Activated CD4-positive, CD25-positive, alpha-beta regulatory T cell treated with anti-CD3 and anti-CD28 coated beads, Interleukin-2, amount 50 U/mL, for 72 hours (primary cell): ENCODE data around the gene CEP131.

Experiments used
- DNase-seq: peaks from one replicate; pipeline ENCODE4 v3.0.0; 2021

The CEP131 gene

DNA sequence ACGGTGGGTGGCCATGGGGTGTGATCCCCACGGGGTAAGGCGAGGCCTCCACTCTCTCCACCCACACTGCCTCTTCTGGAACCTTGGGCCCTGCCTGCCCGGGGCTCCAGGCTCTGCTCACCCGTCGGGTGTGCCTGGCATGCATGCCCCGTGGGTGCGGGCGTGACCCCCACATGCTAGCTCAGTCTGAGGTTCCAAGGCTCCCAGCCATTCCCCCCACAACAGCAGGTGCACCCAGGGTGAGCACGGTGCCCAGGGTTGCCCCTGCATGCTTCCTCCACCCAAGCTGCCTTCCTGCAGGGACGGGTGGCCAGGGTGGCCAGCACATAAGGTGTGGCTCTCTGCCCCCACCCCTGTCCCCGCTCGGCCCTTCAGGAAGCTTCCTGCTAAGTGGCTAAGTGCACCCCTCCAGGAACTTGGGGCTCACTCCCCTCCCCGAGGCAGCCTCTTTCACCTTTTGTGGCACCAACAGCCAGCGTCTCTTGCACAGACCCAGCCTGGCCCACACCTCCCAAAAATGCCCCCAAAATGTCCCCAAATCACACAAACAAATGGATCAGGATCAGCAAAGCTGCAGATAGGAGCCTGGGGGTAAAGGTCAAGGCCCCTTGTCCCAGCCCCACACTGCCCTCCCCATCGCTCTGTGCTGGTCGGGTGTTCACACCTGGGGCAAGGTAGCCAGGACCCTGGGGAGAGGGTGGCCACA is 78.9 kb downstream of the CEP131 start:
- DNase-seq = no peak

DNA sequence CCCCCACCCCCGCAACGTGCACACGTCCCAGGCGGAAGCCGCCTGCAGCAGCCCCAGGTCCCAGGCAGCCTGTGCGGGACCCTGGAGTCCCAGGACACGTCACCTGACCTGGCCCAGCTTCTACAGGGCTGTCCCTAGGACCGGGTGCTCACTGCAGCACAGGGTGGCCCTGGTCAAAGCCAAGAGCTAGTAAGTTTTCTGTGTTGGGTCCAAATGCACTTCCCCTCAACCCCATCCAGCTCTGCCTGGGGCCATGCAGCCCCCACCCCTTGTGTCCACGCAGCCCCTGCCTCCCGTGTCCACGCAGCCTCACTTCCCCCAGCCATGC is 79.6 kb downstream of the CEP131 start:
- no peak for DNase-seq

DNA sequence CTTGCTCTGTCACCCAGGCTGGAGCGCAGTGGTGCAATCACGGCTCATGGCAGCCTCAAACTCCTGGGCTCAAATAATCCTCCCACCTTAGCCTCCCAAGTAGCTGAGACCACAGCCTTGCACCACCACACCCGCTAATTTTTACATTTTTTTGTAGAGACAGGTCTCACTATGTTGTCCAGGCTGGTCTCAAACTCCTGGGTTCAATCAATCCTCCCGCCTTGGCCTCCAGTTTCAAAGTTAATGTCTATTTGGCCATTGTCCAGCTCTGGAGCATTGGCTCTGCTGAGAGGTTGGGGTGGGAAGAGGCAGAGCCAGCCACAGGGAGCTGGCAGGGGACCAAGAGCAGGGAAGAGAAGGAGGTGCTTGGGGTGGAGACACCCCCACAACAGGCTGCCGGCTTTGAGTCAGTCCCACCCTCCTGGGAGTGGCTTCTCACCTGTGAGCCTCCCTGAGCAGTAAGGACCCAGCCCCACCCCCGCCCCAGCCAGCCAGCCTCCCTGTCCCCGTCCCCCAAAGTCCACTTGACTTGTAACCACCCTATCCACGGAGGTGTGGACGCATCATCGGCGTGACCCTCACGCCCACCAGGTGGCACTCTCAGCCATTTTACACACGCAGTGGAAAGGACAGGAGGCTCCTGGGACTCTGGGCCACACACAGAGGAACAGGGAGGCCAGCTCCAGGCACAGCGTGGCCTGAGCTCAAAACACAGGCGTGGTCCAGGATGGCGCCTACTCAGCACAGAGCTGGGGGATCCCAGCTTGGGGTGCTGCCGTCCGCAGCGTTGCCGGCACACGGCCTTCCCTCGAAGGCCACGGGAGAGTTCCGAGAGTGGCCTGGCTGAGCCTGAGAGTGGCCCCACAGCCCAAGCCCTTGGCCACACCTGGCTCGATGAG is 80.2 kb downstream of the CEP131 start:
- peak; percentile 51 for DNase-seq

DNA sequence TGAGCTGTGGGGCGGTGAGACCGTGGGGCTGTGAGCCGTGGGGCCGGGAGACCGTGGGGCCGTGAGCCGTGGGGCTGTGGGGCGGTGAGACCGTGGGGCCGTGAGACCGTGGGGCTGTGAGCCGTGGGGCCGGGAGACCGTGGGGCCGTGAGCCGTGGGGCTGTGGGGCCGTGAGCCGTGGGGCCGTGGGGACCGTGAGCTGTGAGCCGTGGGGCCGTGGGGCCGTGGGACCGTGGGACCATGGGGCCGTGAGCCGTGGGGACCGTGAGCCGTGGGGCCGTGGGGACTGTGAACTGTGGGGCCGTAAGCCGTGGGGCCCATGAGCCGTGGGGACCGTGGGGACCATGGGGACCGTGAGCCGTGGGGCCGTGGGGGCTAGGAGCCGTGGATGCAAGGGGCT is 82.1 kb downstream of the CEP131 start:
- DNase-seq = no peak

DNA sequence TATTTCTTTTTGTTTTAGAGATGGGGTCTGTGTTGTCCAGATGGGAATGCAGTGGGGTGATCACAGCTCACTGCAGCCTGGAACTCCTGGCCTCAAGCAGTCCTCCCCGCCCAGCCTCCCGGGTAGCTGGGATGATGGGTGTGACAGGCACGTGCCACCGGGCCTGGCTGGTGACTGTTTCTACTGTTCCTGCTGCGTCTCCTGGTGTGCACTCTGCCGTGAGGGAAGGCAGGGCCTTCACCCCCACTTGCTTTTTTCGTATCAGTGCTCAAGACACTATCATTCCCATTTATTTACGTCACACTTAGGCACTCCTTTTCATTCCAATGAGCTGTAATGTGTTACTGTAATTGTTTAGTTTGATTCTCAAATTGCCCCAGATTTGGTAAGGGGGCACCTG is 82.7 kb downstream of the CEP131 start:
- no peak for DNase-seq
